ELR (cell line): Measurements from ENCODE around the gene TXNDC17.
"Not testable (repeated sequence)": the region's sequence is repeated elsewhere in the genome, so short reads cannot be mapped to it uniquely, and the experiment has no call there.

Experiments
- DNase-seq: peaks from one replicate; pipeline ENCODE4 v3.0.0-alpha.2; 2015; ENCODE audit warnings: low read depth

Gene TXNDC17

DNA sequence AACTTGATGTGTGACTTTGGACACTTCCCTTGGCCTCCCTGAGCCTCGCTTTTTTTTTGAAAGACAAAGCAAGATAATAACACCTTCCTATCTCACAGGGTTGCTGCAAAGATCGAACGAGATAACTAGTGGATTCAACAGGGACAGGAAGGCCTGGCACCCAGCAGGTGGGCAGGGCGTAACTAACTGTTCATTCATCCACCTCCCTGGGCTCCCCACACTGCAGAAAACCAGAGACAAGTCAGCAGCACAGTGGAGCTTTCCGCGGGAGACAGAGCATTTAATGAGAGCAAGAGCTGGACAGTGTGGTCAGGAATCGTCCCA lies 43.6 kb downstream of the TXNDC17 start:
- no peak for DNase-seq

- DNase-seq: no peak
These were observed 44.3 kb downstream of the TXNDC17 start for GRCh38 chr17:6684881-6685767.

DNA sequence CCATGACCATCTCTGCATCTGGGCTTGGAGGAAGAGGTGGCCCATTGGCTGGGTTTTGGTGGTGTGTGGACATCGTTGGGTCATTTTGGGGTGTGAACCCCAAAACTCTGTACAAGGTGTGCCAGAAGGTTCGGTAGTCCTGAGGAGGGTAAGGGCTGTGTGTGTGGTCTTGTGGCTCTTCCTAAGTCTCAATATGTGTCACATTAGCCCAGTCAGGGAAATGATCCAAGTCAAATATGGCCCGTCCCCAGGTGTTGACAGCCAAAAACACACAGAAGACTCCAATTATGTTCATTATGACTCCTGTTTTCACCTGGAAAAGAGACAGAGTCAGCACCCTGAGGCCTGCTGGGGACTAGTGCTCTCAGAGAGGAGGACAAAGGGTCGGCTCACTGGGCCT lies 45.2 kb downstream of the TXNDC17 start:
- no peak for DNase-seq

GRCh38 chr17:6688944-6689343 lies 48.1 kb downstream of the TXNDC17 start:
- DNase-seq: no peak

GRCh38 chr17:6690641-6691040 lies 49.8 kb downstream of the TXNDC17 start:
- DNase-seq: no peak

GRCh38 chr17:6691546-6691945 lies 50.7 kb downstream of the TXNDC17 start:
- no peak for DNase-seq

- DNase-seq: not testable (repeated sequence)
These were observed 51.1 kb downstream of the TXNDC17 start for GRCh38 chr17:6691958-6692357.
